ENCODE measurements around the gene CHST3.
"Not testable (repeated sequence)": the region's sequence is repeated elsewhere in the genome, so short reads cannot be mapped to it uniquely, and the experiment has no call there.

Gene CHST3

GRCh38 chr10:71950683-71951082 lies 13.5 kb upstream of the CHST3 start:
- no peak for DNase-seq

- no peak for DNase-seq
Measured at GRCh38 chr10:71952745-71953144, 11.4 kb upstream of the CHST3 start.

- DNase-seq: no peak
Measured at GRCh38 chr10:71957546-71958275, 6.5 kb upstream of the CHST3 start.

GRCh38 chr10:71959526-71959925 lies 4.7 kb upstream of the CHST3 start:
- DNase-seq: no peak

- no peak for DNase-seq
Measured at GRCh38 chr10:71961831-71962230, 2.4 kb upstream of the CHST3 start.

- no peak for DNase-seq
Measured at GRCh38 chr10:71962901-71963300, 1.3 kb upstream of the CHST3 start.

GRCh38 chr10:71963351-71964097 lies 671 bp upstream of the CHST3 start:
- no peak for DNase-seq

- peak; percentile 53 for DNase-seq
Measured at GRCh38 chr10:71964743-71965515, 734 bp downstream of the CHST3 start.

GRCh38 chr10:71965623-71966022 lies 1.4 kb downstream of the CHST3 start:
- no peak for DNase-seq

GRCh38 chr10:71966046-71967004 lies 2.1 kb downstream of the CHST3 start:
- no peak for DNase-seq

GRCh38 chr10:71967958-71968357 lies 3.8 kb downstream of the CHST3 start:
- DNase-seq: not testable (repeated sequence)

GRCh38 chr10:71968553-71969474 lies 4.6 kb downstream of the CHST3 start:
- DNase-seq: no peak

GRCh38 chr10:71969929-71970328 lies 5.7 kb downstream of the CHST3 start:
- no peak for DNase-seq

GRCh38 chr10:71970331-71970730 lies 6.1 kb downstream of the CHST3 start:
- DNase-seq: no peak

GRCh38 chr10:71970869-71971268 lies 6.7 kb downstream of the CHST3 start:
- no peak for DNase-seq

- no peak for DNase-seq
Measured at GRCh38 chr10:71971311-71971731, 7.1 kb downstream of the CHST3 start.

- no peak for DNase-seq
Measured at GRCh38 chr10:71971769-71972555, 7.8 kb downstream of the CHST3 start.

GRCh38 chr10:71972746-71973695 lies 8.8 kb downstream of the CHST3 start:
- DNase-seq: no peak

Measured in CD4-positive, alpha-beta T cell treated with Interleukin-17A for 4 hours (primary cell).